22Rv1 (cell line): ENCODE measurements around the gene SAMD4A.

Source experiments
- H3K27ac ChIP-seq: fragments of 450-650 bp; 2 replicates; pipeline ENCODE4 v1.5.1; 2017
- CTCF ChIP-seq: fragments of 450-650 bp; IDR thresholded peaks from 2 replicates; pipeline ENCODE4 v1.5.1; 2017; ENCODE audit warnings: mild to moderate bottlenecking
- ZFX ChIP-seq: fragments of 450-650 bp; IDR thresholded peaks from 2 replicates; pipeline ENCODE4 v1.6.1; 2017; ENCODE audit warnings: antibody characterized with exemption, borderline replicate concordance

Gene SAMD4A

DNA sequence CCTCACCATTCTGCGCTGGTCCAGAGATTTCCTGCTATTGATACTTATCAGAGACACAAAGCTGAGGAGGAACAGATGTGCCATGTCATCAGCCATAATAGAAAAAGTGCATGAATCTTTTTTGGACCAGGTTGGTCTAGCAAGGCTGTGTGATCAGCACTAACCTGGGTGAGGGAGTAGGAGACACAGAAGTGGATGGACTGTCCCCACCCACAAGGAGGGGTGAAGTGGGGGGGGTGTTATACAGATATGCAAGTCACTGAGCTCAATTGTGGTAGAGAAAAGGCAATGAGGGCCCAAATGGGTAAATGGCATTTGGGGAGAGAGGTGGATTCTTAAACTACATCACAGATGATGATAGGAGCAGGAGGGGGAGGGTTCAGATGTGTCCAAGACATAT lies 123.0 kb downstream of the SAMD4A start:
- TF ChIP-seq CTCF: no peak
- TF ChIP-seq ZFX: no peak
- H3K27ac ChIP-seq: no peak overlapping the region

- no peak overlapping the region for H3K27ac ChIP-seq
- no peak for TF ChIP-seq CTCF
- TF ChIP-seq ZFX: no peak
These were observed 124.0 kb downstream of the SAMD4A start for GRCh38 chr14:54690887-54691286.

DNA sequence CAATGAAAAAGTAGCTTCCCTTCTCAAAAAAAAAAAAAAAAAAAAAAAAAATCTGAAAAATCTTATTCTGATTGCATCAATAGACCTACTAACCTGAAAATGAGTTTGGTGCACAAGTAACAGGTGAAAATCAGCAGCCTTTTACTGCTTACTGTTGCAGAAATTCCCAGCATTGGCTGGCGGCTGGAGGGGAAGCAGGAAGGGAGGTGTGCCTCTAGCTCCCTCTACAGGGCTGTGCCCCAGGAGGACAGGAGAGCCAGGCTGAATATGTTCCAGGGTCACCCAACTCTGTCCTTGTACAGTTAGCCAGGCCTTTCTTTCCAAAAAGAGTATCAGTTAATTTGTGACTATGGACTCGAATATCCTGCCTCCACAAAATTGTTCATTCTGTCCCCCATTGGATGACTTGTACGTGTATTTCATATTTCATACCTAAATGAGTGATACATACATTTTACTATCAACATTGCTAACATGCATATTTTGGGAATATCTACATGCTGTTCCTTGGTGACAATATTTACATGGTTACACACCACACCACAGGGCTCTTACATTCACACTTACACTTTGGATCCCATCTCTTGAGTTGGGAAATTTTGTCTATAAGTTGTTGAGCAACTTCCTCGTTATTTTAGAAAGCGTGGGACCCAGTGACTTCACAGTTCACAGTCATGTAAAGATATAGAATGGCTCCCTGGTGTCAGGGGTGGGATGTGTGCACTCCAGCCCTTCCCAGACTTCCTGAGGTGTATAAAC lies 124.8 kb downstream of the SAMD4A start:
- H3K27ac ChIP-seq: no peak overlapping the region
- TF ChIP-seq ZFX: no peak
- TF ChIP-seq CTCF: peak; percentile 84

GRCh38 chr14:54692284-54692772 lies 125.4 kb downstream of the SAMD4A start:
- no peak for TF ChIP-seq ZFX
- no peak for TF ChIP-seq CTCF
- no peak overlapping the region for H3K27ac ChIP-seq

DNA sequence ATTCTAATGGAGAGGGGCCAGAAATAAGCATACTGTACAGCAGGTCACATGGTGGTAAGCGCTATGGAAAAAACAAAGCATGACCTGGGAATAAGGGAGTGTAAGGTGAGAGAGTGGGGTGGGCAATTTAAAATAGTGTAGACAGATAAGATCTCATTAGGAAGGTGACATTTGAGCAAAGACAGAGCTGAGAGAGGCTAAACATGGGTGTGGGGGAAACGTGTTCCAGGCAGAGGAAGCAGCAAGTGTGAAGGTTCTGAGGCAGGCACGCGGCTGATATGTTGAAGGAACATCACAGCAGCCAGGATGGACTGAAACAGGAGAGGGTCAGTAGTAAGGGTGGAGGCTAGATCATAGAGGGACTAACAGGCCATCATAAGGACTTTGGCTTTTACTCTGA lies 126.8 kb downstream of the SAMD4A start:
- no peak overlapping the region for H3K27ac ChIP-seq
- no peak for TF ChIP-seq CTCF
- TF ChIP-seq ZFX: no peak

- TF ChIP-seq ZFX: no peak
- TF ChIP-seq CTCF: no peak
- no peak overlapping the region for H3K27ac ChIP-seq
These were observed 128.3 kb downstream of the SAMD4A start for GRCh38 chr14:54695196-54695595.

DNA sequence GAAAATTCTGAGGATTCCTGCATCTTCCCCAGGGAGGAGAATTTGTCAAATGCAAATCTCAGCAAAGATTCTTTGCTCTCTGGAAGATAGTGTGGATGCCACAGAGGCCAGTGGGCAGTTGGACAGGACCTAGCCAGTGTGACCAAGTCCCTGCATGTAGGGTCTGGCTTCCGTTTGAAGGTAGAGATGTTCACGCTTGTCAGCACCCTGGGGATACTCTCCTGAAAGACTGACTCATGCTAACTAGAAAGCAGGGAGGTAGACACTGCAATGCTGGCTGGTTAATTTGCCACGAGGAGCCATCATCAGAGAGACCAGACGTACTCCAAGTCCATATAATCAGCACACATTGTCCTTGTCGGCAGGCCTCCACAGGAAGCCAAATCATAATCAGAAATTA lies 130.1 kb downstream of the SAMD4A start:
- TF ChIP-seq CTCF (no peak), ZFX (no peak)
- no peak overlapping the region for H3K27ac ChIP-seq
